GM12873 (cell line): ENCODE results near the gene XIRP1.

ENCODE experiments used
- CTCF ChIP-seq: IDR thresholded peaks from 2 replicates; pipeline ENCODE4 v1.5.1; 2012; ENCODE audit warnings: low read depth, mild to moderate bottlenecking, moderate library complexity, low read length, control low read depth; ENCODE audit not compliant: insufficient read depth; ENCODE audit errors: missing control alignments

XIRP1 gene

GRCh38 chr3:39148435-39149058 lies 43.8 kb downstream of the XIRP1 start:
- no peak for TF ChIP-seq CTCF

GRCh38 chr3:39147711-39148434 lies 44.5 kb downstream of the XIRP1 start:
- no peak for TF ChIP-seq CTCF

GRCh38 chr3:39146611-39147591 lies 45.5 kb downstream of the XIRP1 start:
- no peak for TF ChIP-seq CTCF

- peak; percentile 8 for TF ChIP-seq CTCF
Measured at GRCh38 chr3:39146083-39146501, 46.3 kb downstream of the XIRP1 start.

- TF ChIP-seq CTCF = no peak
Measured at GRCh38 chr3:39144748-39145380, 47.5 kb downstream of the XIRP1 start.

DNA sequence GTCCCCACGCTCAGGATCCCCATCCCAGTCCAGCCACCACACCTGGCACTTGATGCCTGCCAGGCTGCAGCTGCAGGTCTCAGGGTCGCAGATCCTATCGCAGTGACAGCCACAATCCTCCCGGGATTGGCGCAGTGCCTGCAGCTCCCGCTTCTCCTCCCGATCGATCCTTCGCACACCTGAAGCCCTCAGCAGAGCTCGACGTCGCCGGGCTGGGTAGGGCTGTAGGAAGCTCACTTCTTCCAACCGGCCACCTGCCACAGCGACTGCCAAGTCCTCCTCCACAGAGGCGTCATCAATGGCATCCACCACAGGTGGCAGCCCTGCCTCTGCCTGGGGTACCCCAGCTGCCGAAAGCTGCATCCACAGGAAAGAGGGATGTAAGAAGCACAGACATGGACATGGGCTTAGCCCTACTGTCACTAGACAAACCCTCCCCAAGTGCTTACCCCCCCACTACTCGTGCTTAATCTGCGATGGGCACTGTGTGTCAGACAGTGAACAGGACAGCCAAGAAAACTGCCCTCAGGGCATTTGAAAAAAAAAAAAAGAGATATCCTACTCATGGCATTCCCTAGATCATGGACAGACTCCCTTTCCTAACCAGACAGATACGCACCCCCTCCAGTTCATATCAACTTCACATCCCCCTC lies 48.2 kb downstream of the XIRP1 start:
- TF ChIP-seq CTCF = no peak
